Ovary (tissue), 3 donors: ENCODE results near the gene TIGD4.

Experiments used
- POLR2A ChIP-seq: fragments of 450-650 bp; IDR thresholded peaks from one replicate; pipeline ENCODE4 v1.6.1; 2017; ENCODE audit warnings: antibody characterized with exemption, mild to moderate bottlenecking, moderate library complexity
- TF ChIP-seq, protein P1 (sequence below), 3 donors: fragments of 450-650 bp in 2 of 3; fragments of 200-600 bp in 1 of 3; IDR thresholded peaks; one replicate each; pipeline versions ENCODE4 v1.5.1 to v1.8.0; 2016 to 2022; ENCODE audit warnings: antibody characterized with exemption in 3 of 3, mild to moderate bottlenecking in 1 of 3
- donor health status: DM: no; HTN: no; CAD: no.

DNA sequence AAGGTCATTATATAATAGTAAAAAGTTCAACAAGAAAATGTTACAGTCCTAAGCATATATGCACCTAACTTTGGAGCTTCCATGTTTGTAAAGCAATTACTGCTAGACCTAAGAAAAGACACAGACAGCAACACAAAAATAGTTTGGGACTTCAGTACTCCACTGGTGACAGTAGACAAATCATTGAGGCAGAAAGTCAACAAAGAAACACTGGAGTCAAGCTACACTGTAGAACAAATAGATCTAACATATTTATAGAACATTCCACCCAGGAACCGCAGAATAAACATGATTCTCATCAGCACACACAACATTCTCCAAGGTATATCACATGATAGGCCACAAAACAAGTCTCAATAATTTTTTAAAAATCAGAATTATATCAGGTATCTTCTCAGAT lies 42.8 kb upstream of the TIGD4 start:
- TF ChIP-seq, protein P1, sequence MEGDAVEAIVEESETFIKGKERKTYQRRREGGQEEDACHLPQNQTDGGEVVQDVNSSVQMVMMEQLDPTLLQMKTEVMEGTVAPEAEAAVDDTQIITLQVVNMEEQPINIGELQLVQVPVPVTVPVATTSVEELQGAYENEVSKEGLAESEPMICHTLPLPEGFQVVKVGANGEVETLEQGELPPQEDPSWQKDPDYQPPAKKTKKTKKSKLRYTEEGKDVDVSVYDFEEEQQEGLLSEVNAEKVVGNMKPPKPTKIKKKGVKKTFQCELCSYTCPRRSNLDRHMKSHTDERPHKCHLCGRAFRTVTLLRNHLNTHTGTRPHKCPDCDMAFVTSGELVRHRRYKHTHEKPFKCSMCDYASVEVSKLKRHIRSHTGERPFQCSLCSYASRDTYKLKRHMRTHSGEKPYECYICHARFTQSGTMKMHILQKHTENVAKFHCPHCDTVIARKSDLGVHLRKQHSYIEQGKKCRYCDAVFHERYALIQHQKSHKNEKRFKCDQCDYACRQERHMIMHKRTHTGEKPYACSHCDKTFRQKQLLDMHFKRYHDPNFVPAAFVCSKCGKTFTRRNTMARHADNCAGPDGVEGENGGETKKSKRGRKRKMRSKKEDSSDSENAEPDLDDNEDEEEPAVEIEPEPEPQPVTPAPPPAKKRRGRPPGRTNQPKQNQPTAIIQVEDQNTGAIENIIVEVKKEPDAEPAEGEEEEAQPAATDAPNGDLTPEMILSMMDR (IDR thresholded peaks at IDR 0.05): no peak
- TF ChIP-seq POLR2A: no peak
